H1 (cell line): ENCODE measurements around the gene CCDC127. TPM values are rescaled to one million over a fixed set of nuclear protein-coding genes. Genes with fewer than 3 reads are reported as not detected.

Experiments
- CTCF ChIA-PET: fragments of 300-600 bp; sonication (Branson Sonifier 250); formaldehyde crosslinking; loops from one replicate; lab custom pipeline; 2021; ENCODE audit not compliant: partially characterized antibody; lab: Charles Lee
- POLR2A ChIA-PET: fragments of 300-600 bp; sonication (Branson Sonifier 250); formaldehyde crosslinking; loops from one replicate; lab custom pipeline; 2021; ENCODE audit warnings: inconsistent platforms; ENCODE audit not compliant: partially characterized antibody; lab: Charles Lee
- DNase-seq, 2 experiments: peaks; one replicate each; pipeline versions ENCODE4 v3.0.0 to v3.0.0-alpha.2; 2010 to 2022; ENCODE audit warnings: low spot score in 2 of 2, low read depth in 1 of 2, mixed read lengths in 1 of 2
- FAIRE-seq: peaks from 2 replicates; lab custom pipeline; 2011; peaks lifted over from hg19 to GRCh38; lab: Jason Lieb, UNC
- H2AFZ ChIP-seq: 2 replicates; pipeline ENCODE4 v1.8.1; 2012; ENCODE audit warnings: low read length, inconsistent platforms
- H2AK5ac ChIP-seq: 2 replicates; pipeline ENCODE4 v1.6.1; 2013; ENCODE audit warnings: low read depth, low read length
- H2BK120ac ChIP-seq: replicated peaks from 2 replicates; pipeline ENCODE3; 2013; ENCODE audit warnings: low read depth, low read length, inconsistent platforms
- H2BK12ac ChIP-seq: 2 replicates; pipeline ENCODE4 v1.6.1; 2013; ENCODE audit warnings: low read depth, low read length
- H2BK15ac ChIP-seq: 2 replicates; pipeline ENCODE4 v1.6.1; 2013; ENCODE audit warnings: low read length
- H2BK20ac ChIP-seq: 2 replicates; pipeline ENCODE4 v1.6.1; 2013; ENCODE audit warnings: low read length
- H2BK5ac ChIP-seq: 2 replicates; pipeline ENCODE4 v1.6.1; 2013; ENCODE audit warnings: low read depth, low read length
- H3K14ac ChIP-seq: 2 replicates; pipeline ENCODE4 v1.6.1; 2013; ENCODE audit warnings: inconsistent platforms; ENCODE audit not compliant: insufficient read length
- H3K18ac ChIP-seq: 2 replicates; pipeline ENCODE4 v1.6.1; 2013; ENCODE audit warnings: low read length; ENCODE audit errors: extremely low read depth
- H3K23ac ChIP-seq: 2 replicates; pipeline ENCODE4 v1.6.1; 2013; ENCODE audit warnings: inconsistent platforms; ENCODE audit not compliant: insufficient read length
- H3K23me2 ChIP-seq: 2 replicates; pipeline ENCODE4 v1.6.1; 2013; ENCODE audit warnings: low read depth, low read length
- H3K27ac ChIP-seq: 2 replicates; pipeline ENCODE4 v1.6.1; 2011; ENCODE audit warnings: low read depth, low read length, inconsistent platforms
- H3K27me3 ChIP-seq, 4 experiments: replicated peaks in 1 of 4; 1 replicate in 1 of 4; 2 replicates in 3 of 4; pipeline versions ENCODE4 v1.6.1 to v1.8.1; 2011 to 2013; ENCODE audit warnings: low read length in 3 of 4, mild to moderate bottlenecking in 3 of 4, inconsistent platforms in 2 of 4, mixed read lengths in 2 of 4, moderate library complexity in 1 of 4; ENCODE audit not compliant: control insufficient read depth in 3 of 4, insufficient read depth in 3 of 4; ENCODE audit errors: extremely low read depth in 1 of 4
- H3K36me3 ChIP-seq, 4 experiments: 2 replicates each; pipeline versions ENCODE4 v1.6.1 to v1.8.1; 2011 to 2013; ENCODE audit warnings: mild to moderate bottlenecking in 4 of 4, low read length in 3 of 4, moderate library complexity in 2 of 4, control low read depth in 1 of 4, inconsistent platforms in 1 of 4; ENCODE audit not compliant: insufficient read depth in 4 of 4, control insufficient read depth in 2 of 4
- H3K4ac ChIP-seq: replicated peaks from 2 replicates; pipeline ENCODE3; 2013; ENCODE audit warnings: low read length, low read depth, mixed read lengths, inconsistent platforms; ENCODE audit not compliant: insufficient read length
- H3K4me1 ChIP-seq, 4 experiments: replicated peaks in 1 of 4; 1 replicate in 1 of 4; 2 replicates in 3 of 4; pipeline versions ENCODE4 v1.6.1 to v1.8.1; 2011 to 2013; ENCODE audit warnings: low read length in 3 of 4, inconsistent platforms in 2 of 4, mixed read lengths in 1 of 4; ENCODE audit not compliant: insufficient read depth in 4 of 4, control insufficient read depth in 3 of 4
- H3K4me2 ChIP-seq, 2 experiments: 2 replicates each; pipeline versions ENCODE4 v1.6.1 to v1.8.1; 2011 to 2013; ENCODE audit warnings: low read depth in 2 of 2, low read length in 2 of 2, control low read depth in 1 of 2, inconsistent platforms in 1 of 2, mild to moderate bottlenecking in 1 of 2; ENCODE audit not compliant: insufficient read depth in 1 of 2
- H3K4me3 ChIP-seq, 4 experiments: fragments of 200-600, 300-600 bp in 1 of 4; sonication (generic), shearing (Covaris generic), sonication (Bioruptor Twin) in 1 of 4; 2 replicates each; pipeline versions ENCODE4 v1.5.1 to v1.8.1; 2011 to 2016; ENCODE audit warnings: low read length in 4 of 4, low read depth in 3 of 4, control low read depth in 2 of 4, inconsistent platforms in 2 of 4, mild to moderate bottlenecking in 2 of 4, mixed read lengths in 1 of 4, moderate library complexity in 1 of 4; ENCODE audit not compliant: insufficient read depth in 2 of 4; ENCODE audit errors: extremely low read depth in 1 of 4
- H3K56ac ChIP-seq: replicated peaks from 2 replicates; pipeline ENCODE3; 2013; ENCODE audit warnings: low read depth, mild to moderate bottlenecking, mixed read lengths, low read length, inconsistent platforms; ENCODE audit not compliant: insufficient read length
- H3K79me1 ChIP-seq: 2 replicates; pipeline ENCODE4 v1.6.1; 2013; ENCODE audit warnings: low read depth, low read length, control low read depth
- H3K79me2 ChIP-seq, 2 experiments: 2 replicates each; pipeline versions ENCODE4 v1.6.1 to v1.8.1; 2012 to 2013; ENCODE audit warnings: low read length in 2 of 2, mild to moderate bottlenecking in 2 of 2, inconsistent platforms in 1 of 2; ENCODE audit not compliant: insufficient read depth in 2 of 2, control insufficient read depth in 1 of 2
- H3K9ac ChIP-seq, 4 experiments: replicated peaks in 1 of 4; 1 replicate in 1 of 4; 2 replicates in 3 of 4; pipeline versions ENCODE4 v1.6.1 to v1.8.1; 2011 to 2013; ENCODE audit warnings: low read depth in 3 of 4, low read length in 3 of 4, control low read depth in 2 of 4, mild to moderate bottlenecking in 2 of 4, moderate library complexity in 2 of 4, inconsistent platforms in 1 of 4; ENCODE audit errors: extremely low read depth in 1 of 4
- H3K9me3 ChIP-seq, 2 experiments: 2 replicates each; pipeline versions ENCODE4 v1.6.1 to v1.8.1; 2012 to 2013; ENCODE audit warnings: mild to moderate bottlenecking in 2 of 2, moderate library complexity in 2 of 2, control low read depth in 1 of 2, inconsistent platforms in 1 of 2, low read depth in 1 of 2, low read length in 1 of 2, mixed read lengths in 1 of 2; ENCODE audit not compliant: insufficient read depth in 2 of 2
- H4K20me1 ChIP-seq, 2 experiments: replicated peaks in 1 of 2; 2 replicates each; pipeline versions ENCODE3 to v1.8.1; 2011 to 2013; ENCODE audit warnings: inconsistent platforms in 2 of 2, low read length in 2 of 2, mild to moderate bottlenecking in 1 of 2; ENCODE audit not compliant: insufficient read depth in 2 of 2, control insufficient read depth in 1 of 2
- H4K5ac ChIP-seq: 2 replicates; pipeline ENCODE4 v1.6.1; 2013; ENCODE audit warnings: low read length, low read depth, mixed read lengths, inconsistent platforms; ENCODE audit not compliant: insufficient read length
- H4K8ac ChIP-seq: 2 replicates; pipeline ENCODE4 v1.8.0; 2013; ENCODE audit warnings: mild to moderate bottlenecking, moderate library complexity, low read length, inconsistent platforms; ENCODE audit not compliant: insufficient read depth; ENCODE audit errors: extremely low read depth
- H4K91ac ChIP-seq: replicated peaks from 2 replicates; pipeline ENCODE3; 2013; ENCODE audit warnings: low read length, mixed read lengths, inconsistent platforms; ENCODE audit not compliant: insufficient read length
- BCL11A ChIP-seq, 2 experiments: IDR thresholded peaks; one replicate each; pipeline ENCODE4 v1.6.1; 2011; ENCODE audit warnings: low read depth in 2 of 2, low read length in 2 of 2, mild to moderate bottlenecking in 2 of 2
- CREB1 ChIP-seq: IDR thresholded peaks from 2 replicates; pipeline ENCODE4 v1.6.1; 2012; ENCODE audit warnings: inconsistent platforms
- HDAC6 ChIP-seq: IDR thresholded peaks from one replicate; pipeline ENCODE4 v1.7.1; 2012; ENCODE audit warnings: low read depth, mild to moderate bottlenecking, inconsistent platforms, low read length, moderate library complexity
- JUND ChIP-seq: IDR thresholded peaks from 2 replicates; pipeline ENCODE4 v1.6.1; 2011; ENCODE audit warnings: mild to moderate bottlenecking, improper control_type of control experiment, low read length
- KDM4A ChIP-seq: IDR thresholded peaks from one replicate; pipeline ENCODE4 v1.7.1; 2012; ENCODE audit warnings: low read depth, mild to moderate bottlenecking, moderate library complexity, low read length, inconsistent platforms; ENCODE audit not compliant: severe bottlenecking
- NRF1 ChIP-seq: IDR thresholded peaks from 2 replicates; pipeline ENCODE4 v1.6.1; 2011; ENCODE audit warnings: mild to moderate bottlenecking, low read depth, low read length, improper control_type of control experiment
- POLR2A ChIP-seq, 2 experiments: IDR thresholded peaks; 1 replicate in 1 of 2; 2 replicates in 1 of 2; pipeline ENCODE4 v1.6.1; 2011; ENCODE audit warnings: low read depth in 2 of 2, low read length in 2 of 2, mild to moderate bottlenecking in 2 of 2; ENCODE audit errors: control extremely low read depth in 1 of 2
- RAD21 ChIP-seq, 2 experiments: IDR thresholded peaks in 1 of 2; conservative IDR thresholded peaks in 1 of 2; 2 replicates each; pipeline ENCODE4 v1.6.1; 2011; ENCODE audit warnings: low read depth in 2 of 2, low read length in 2 of 2, improper control_type of control experiment in 1 of 2, inconsistent platforms in 1 of 2, mild to moderate bottlenecking in 1 of 2, moderate library complexity in 1 of 2
- TAF1 ChIP-seq: IDR thresholded peaks from 2 replicates; pipeline ENCODE4 v1.6.1; 2011; ENCODE audit warnings: mild to moderate bottlenecking, low read depth, low read length
- TEAD4 ChIP-seq: IDR thresholded peaks from 2 replicates; pipeline ENCODE4 v1.6.1; 2012; ENCODE audit warnings: low read depth, low read length, inconsistent platforms, mixed read lengths
- YY1 ChIP-seq: IDR thresholded peaks from 2 replicates; pipeline ENCODE4 v1.6.1; 2011; ENCODE audit warnings: low read depth, mild to moderate bottlenecking, low read length
- ZNF274 ChIP-seq: IDR thresholded peaks from 2 replicates; pipeline ENCODE4 v1.7.0; 2012; ENCODE audit warnings: low read length, borderline replicate concordance; ENCODE audit errors: extremely low read depth
- WGBS, 2 experiments: shearing (Covaris generic) in 1 of 2; methylation state at CpG; one replicate each; pipeline versions ENCODE4 v1.1.6 to v1.1.7; 2013 to 2015; ENCODE audit warnings: low lambda C conversion rate in 2 of 2, mixed read lengths in 2 of 2, inconsistent platforms in 1 of 2, low coverage in 1 of 2, missing lambda C conversion rate in 1 of 2; ENCODE audit not compliant: insufficient replicate concordance in 2 of 2, insufficient coverage in 1 of 2, insufficient read length in 1 of 2; ENCODE audit errors: extremely low coverage in 1 of 2, missing lambda C conversion rate in 1 of 2; 5-methylcytosine and 5-hydroxymethylcytosine counted together
- polyA plus RNA-seq, 7 experiments: library from polyadenylated mRNA; depleted of rRNA in 3 of 7; stranded (reverse) in 5 of 7; unstranded in 2 of 7; fragments of >200 nt in 5 of 7; fragments of 200-250 nt in 2 of 7; gene quantifications; 1 replicate in 5 of 7; 2 replicates in 1 of 7; 4 replicates in 1 of 7; pipeline versions ENCODE4 v1.2.1 to v1.2.3, GENCODE V29; 2011 to 2013; ENCODE audit warnings: missing spikeins in 2 of 7, mixed read lengths in 2 of 7
- total RNA-seq: library from RNA; stranded (reverse); fragmentation: NEBNext Ultra II Directional; extraction: Animal tissue kit (Norgen Biotek cat#: 25700); gene quantifications from 2 replicates; pipeline ENCODE4 v1.2.1, GENCODE V29; 2021

The CCDC127 gene
- total and polyA plus RNA-seq, 2 of the 8 experiments (the other 6 are each of a cell fraction or from before 2014, with no cell fraction given), result 2.9 to 8.0 TPM

- Histone ChIP-seq H3K27me3 (no peaks in the 10 kb centered on the region), H2BK20ac (no peak overlapping the region), H4K5ac (no peak overlapping the region), H4K8ac (no peak overlapping the region), H3K4me3 (no peak overlapping the region), H2BK15ac (no peak overlapping the region), H3K23me2 (no peaks in the 10 kb centered on the region), H3K79me1 (no peaks in the 10 kb centered on the region; the same call in 1 of the 2 replicates), H3K9me3 (peaks cover 3 to 4% of the 10 kb centered on the region in 2 experiments; a peak in 3 of 4 replicates), H2AK5ac (no peak overlapping the region), H2AFZ (no peak overlapping the region), H2BK5ac (no peak overlapping the region), H3K4ac (no peak overlapping the region), H4K91ac (no peak overlapping the region), H3K79me2 (no peaks in the 10 kb centered on the region), H2BK120ac (no peak overlapping the region), H3K18ac (no peak overlapping the region), H3K23ac (no peak overlapping the region), H3K14ac (no peak overlapping the region), H3K4me1 (peaks cover 0 to 2% (median 0%) of the 10 kb centered on the region in 4 experiments; a peak in 2 of 7 replicates), H3K9ac (no peak overlapping the region), H3K4me2 (no peak overlapping the region), H3K36me3 (peaks cover 12 to 65% (median 34%) of the 10 kb centered on the region in 4 experiments; a peak in 7 of 8 replicates), H2BK12ac (no peak overlapping the region), H4K20me1 (peaks cover 0 to 1% of the 10 kb centered on the region in 2 experiments), H3K27ac (no peak overlapping the region), H3K56ac (no peak overlapping the region)
- TF ChIP-seq TAF1 (no peak), ZNF274 (no peak), JUND (no peak), CREB1 (no peak), YY1 (no peak), POLR2A (IDR thresholded peaks at IDR 0.05; ENCODE audit: control extremely low read depth in 1 of 2, low read depth in 2 of 2, low read length in 2 of 2) (no peak), HDAC6 (no peak), NRF1 (no peak), TEAD4 (no peak), RAD21 (IDR thresholded peaks at IDR 0.05 in 1 of 2, conservative IDR thresholded peaks at IDR 0.05 in 1 of 2; ENCODE audit: low read depth in 2 of 2, low read length in 2 of 2) (no peak), KDM4A (no peak), BCL11A (IDR thresholded peaks at IDR 0.05; ENCODE audit: low read depth in 2 of 2, low read length in 2 of 2) (no peak)
- FAIRE-seq, result no peak
- ChIA-PET CTCF (no interaction called here), POLR2A (interaction anchor here (0.6 kb wide), 1 partner anchor 21 kb away, joined by 3 read pairs; no protein-coding TSS in a partner anchor)
- DNase-seq, result no peak
- WGBS, 2 experiments, result 96% methylated on average over 6 of the region's 6 CpGs; no CpG with 5 or more reads in 1 of the 2 experiments
Observed at GRCh38 chr5:152077-152476, 65.9 kb downstream of the CCDC127 start.
